ENCODE results near the gene EDC3. TPM values are rescaled to one million over a fixed set of nuclear protein-coding genes. Genes with fewer than 3 reads are reported as not detected.
A peak's percentile ranks its signal among the peaks of the same experiment; 100 is the strongest.

EDC3 gene
- total RNA-seq, 1 experiment from 2014 or later, result 22.1 TPM

DNA sequence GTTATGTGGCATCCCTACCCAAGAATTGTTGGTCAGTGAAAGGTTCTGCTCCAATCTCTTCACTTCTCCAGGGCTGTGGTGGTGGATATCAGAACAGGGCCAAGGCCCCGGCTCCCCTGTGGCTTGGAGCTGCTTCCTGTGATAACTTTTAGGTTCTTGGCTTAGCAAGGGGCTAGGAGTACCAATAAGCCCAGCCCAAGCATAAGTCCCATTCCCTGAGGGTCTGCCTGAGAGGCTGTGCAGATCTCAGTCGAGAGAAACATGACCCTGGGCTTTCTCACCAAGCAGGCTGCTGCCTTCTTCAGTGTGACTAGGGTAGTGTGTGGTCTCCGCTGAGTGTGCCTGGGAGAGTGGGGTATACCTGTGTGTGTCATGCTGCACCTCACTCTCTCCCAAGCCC lies 73.1 kb downstream of the EDC3 start:
- no peaks in the 10 kb centered on the region for H3K9me3 ChIP-seq
- H3K36me3 ChIP-seq, result peaks cover 93% of the 10 kb centered on the region
- no peak for DNase-seq
- no peak overlapping the region for H3K4me3 ChIP-seq
- H3K27me3 ChIP-seq, result no peaks in the 10 kb centered on the region

DNA sequence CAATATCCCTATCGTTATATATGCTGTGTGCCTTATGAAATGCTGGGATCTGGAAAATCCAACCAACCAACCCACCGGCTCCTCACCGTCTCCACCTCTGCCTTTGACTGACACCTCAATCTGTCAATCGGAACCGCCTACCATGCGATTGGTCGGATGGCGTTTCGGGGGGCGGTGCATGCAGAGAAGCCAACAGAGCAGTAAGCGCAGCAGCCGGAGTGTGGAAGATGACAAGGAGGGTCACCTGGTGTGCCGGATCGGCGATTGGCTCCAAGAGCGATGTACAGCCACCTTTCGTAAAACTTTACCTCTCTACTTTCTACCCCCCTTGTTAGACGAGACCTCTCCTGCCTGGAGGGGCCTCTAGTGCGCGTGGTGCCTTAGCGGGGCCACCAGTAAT lies 73.9 kb downstream of the EDC3 start:
- Histone ChIP-seq H3K36me3 (peaks cover 93% of the 10 kb centered on the region), H3K4me3 (no peak overlapping the region), H3K9me3 (no peaks in the 10 kb centered on the region), H3K27me3 (no peaks in the 10 kb centered on the region)
- no peak for DNase-seq

DNA sequence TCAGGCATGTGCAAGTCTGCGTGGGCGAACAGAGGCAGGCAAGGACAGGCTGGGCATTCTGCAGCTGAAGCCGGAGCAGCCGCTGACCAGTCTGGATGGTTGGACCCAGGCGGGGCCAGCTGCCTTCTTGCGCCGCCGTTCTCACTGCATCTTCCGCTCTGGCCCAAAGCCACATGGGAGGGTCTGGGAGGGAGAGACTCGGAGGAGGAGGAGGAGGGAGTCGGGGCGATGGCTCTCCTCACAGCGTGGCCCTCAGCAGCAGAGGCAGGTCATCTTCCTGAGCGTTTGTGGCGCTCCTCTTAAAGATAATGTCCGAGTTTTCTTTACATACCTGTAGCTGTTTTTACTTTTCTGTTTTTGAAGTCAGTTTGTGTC lies 74.3 kb downstream of the EDC3 start:
- DNase-seq, result no peak
- Histone ChIP-seq H3K9me3 (no peaks in the 10 kb centered on the region), H3K4me3 (no peak overlapping the region), H3K36me3 (peaks cover 93% of the 10 kb centered on the region), H3K27me3 (no peaks in the 10 kb centered on the region)

DNA sequence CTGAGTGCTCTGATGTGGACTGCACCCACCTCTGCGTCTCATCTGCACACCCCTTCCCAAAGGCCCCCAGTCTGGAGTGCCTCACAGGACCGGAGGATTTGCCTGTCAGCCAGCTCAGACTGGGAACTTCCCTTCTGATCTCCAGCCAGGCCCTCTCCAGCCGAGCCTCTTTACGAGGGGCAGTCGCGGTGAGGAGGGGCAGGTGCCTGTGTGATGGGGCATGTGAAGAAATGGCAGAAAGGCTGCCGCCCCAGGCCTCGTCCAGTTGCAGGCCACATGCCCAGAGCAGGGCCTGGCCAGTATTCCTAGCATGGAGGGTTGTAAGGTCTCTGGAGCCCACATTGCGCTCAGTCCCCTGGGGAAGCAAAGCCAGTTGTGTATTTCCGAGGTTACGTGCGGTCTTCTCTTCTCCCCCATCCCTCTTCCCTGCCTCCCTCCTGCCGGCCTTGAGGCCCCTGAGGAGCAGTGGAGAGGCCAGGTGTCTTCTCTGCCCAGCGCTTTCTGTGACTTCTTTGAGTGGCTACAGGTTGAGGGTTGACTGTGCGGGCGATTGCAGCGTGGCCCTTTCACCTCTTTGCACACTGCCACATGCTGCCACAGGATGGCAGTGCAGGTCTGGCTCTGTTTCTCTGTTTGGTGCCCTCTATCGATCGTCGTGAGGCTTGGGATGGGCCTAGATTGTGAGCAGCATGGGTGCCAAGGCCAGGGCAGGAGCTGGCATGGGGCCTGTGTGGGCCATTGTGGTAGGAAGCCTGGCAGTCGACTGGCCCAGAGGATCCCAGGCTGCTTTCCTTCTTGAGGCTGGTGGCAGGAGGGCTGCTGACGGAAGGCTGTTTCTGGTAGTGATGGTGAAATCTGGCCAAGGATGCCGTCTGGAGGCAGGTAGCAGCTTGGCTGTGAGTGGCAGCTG lies 74.9 kb downstream of the EDC3 start:
- Histone ChIP-seq H3K9me3 (no peaks in the 10 kb centered on the region), H3K36me3 (peaks cover 93% of the 10 kb centered on the region), H3K27me3 (no peaks in the 10 kb centered on the region)

DNA sequence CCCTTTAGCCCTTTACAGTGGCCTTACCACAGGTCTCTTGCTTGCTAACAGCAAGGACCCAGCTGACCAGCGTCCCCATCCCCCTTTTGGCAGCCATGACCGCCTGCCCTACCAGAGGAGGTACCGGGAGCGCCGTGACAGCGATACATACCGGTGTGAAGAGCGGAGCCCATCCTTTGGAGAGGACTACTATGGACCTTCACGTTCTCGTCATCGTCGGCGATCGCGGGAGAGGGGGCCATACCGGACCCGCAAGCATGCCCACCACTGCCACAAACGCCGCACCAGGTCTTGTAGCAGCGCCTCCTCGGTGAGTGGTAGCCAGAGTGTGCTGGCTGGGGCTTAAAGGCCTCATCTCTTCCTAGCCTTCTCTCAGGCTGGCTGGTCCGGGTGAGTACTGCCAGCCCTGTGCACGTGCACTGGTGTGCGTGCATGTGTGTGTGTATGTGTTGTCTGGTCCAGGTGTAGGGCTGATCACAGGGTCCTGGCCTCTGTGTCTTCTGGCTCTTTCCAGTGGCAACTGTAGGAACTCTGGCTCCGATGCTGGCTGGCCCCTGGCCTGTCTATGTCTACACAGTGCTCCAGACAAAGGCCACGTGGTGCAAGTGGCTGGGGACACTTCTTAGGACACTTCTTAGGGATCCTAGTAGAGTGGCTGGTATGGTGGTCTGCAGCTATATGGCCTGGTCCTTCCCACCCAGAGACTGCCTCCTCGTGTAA lies 75.7 kb downstream of the EDC3 start:
- no peak for DNase-seq
- Histone ChIP-seq H3K4me3 (no peak overlapping the region), H3K27me3 (no peaks in the 10 kb centered on the region), H3K36me3 (peaks cover 86% of the 10 kb centered on the region), H3K9me3 (no peaks in the 10 kb centered on the region)

More for the DNA sequence above, 74.9 kb downstream of the EDC3 start:
- no peak overlapping the region for H3K4me3 ChIP-seq
- DNase-seq, result peak; percentile 81

DNA sequence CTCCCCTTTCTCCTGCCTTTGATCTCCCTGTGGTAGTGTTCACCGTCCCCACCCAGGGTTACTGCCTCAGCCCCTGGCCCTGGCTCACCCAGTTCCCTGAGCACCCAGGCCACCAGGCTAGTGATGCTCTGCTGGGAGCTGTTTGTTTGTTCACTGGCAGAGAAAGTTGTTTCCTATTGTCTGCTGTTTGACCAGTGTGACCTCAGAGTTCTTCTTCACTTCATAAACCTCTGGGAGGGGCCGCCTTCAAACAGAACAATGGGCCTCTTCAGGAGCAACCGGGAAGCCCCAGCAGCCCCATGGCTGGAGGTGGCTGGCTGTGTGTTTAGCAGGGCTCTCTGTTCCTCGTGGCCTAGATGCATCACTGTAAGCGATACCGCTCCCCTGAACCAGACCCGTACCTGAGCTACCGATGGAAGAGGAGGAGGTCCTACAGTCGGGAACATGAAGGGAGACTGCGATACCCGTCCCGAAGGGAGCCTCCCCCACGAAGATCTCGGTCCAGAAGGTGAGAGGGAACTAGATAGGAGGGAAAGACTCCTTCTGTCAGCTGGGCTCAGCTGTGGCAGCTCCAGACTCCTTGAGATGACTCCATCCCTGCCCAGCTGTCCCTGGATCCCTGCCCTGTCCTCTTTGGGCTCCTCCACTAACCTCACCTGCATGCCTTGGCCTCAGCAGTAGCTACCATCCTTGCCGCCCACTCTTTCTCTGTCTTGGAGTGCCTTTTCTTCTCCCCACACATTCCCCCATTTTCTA lies 76.8 kb downstream of the EDC3 start:
- H3K27me3 ChIP-seq, result no peaks in the 10 kb centered on the region
- no peak overlapping the region for H3K4me3 ChIP-seq
- no peaks in the 10 kb centered on the region for H3K9me3 ChIP-seq
- no peak for DNase-seq
- peaks cover 75% of the 10 kb centered on the region for H3K36me3 ChIP-seq

DNA sequence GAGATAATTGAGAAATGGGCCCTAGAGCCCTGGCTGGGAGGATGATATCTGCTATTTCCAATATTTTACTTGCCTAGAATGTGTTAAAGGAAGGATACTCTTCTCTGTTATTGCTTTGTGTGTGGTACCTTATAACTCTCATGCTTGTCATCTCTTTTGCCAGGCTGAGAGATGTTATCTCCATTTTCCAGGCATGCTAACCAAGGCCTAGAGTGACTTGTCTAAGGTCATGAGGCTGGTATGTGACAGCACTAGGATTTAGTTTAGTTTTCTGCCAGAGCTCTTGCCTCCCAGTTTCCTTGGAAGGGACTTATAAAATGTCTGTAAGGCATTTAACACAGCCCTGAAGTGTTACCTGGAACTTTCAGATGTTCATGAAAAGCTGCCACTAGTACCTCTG lies 78.8 kb downstream of the EDC3 start:
- peak overlapping the region; percentile 87 for H3K4me3 ChIP-seq
- no peaks in the 10 kb centered on the region for H3K9me3 ChIP-seq
- no peak for DNase-seq
- no peaks in the 10 kb centered on the region for H3K27me3 ChIP-seq
- peaks cover 55% of the 10 kb centered on the region for H3K36me3 ChIP-seq

DNA sequence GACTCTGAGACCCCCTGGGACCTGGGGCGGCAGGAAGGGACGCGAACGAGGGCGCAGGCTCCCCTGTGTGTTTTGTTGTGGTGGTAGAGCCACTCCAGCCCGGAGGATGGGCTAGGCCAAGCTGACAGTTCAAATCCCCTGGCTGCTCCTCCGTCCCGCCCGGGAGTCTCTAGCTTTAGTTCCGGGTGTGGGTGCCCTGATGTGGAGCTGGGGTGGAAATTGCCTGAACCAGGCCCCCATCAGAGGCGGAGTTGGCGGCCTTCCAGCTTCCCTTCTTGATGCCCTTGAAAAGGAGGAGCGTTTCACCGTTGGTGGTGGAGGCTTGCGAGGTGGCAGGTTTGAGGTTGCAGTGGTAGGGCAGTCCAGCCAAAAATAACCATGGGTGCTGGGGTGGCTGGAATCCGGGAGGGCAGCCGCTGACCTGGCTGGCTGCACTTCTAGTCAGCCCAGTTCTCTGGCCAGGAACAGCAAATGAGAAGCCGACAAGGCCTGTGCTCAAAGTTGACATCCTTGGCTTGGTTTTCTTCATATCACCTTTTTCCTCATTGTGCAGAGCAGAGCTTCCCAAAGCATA lies 79.4 kb downstream of the EDC3 start:
- H3K36me3 ChIP-seq, result peaks cover 49% of the 10 kb centered on the region

DNA sequence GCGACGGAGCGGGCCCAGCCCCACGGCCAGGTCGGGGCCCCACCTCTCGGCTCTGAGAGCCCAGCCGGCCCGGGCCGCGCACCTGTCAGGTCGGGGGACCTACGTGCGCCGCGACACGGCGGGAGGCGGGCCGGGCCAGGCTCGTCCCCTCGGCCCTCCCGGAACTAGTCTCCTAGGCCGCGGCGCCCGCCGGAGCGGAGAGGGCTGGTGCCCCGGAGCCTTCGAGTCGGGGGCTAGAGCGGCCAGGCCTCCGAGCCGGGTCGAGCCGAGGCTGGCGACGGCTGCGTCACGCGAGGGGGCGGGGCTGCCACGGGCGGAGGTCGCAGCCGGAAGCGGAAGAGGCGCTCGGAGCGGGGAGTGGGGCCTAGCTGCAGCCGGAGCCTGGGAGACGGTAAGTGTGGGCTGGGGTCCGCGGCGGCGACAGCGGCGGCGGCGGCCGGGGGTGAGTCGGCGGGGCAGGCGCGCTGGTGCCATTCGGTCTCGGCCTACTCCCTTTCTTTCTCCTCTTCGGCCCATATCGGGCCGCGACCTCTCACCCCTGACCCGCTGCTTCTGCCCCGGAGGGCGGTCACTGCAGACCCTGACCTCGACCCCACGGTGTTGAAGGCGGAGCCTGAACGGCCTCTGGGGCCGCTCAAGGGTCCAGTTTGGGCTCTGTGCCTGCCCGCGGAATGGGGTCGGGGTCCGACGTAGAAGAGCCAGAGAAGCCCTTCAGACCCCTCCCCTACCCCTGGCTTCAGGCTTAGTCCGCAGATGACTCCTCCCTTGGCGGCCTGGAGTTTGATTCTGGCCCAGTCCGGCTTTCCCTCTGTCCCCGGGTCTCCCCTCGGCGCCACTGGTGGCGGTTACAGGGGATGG lies 80.1 kb downstream of the EDC3 start, which contains the start of gene CLK3:
Gene CLK3, plus strand, starts transcription at position 329 of the 858 bp plus-strand sequence. CDS start 3,361 bp downstream, outside the sequence.
- peak; percentile 98 for DNase-seq
- no peaks in the 10 kb centered on the region for H3K27me3 ChIP-seq
- peaks cover 42% of the 10 kb centered on the region for H3K36me3 ChIP-seq
- H3K9me3 ChIP-seq, result no peaks in the 10 kb centered on the region
- H3K4me3 ChIP-seq, result peak within 1 kb of the TSS; percentile 87

More for the DNA sequence above, 79.4 kb downstream of the EDC3 start:
- DNase-seq, result peak; percentile 64
- Histone ChIP-seq H3K4me3 (peak overlapping the region; percentile 87), H3K9me3 (no peaks in the 10 kb centered on the region), H3K27me3 (no peaks in the 10 kb centered on the region)

DNA sequence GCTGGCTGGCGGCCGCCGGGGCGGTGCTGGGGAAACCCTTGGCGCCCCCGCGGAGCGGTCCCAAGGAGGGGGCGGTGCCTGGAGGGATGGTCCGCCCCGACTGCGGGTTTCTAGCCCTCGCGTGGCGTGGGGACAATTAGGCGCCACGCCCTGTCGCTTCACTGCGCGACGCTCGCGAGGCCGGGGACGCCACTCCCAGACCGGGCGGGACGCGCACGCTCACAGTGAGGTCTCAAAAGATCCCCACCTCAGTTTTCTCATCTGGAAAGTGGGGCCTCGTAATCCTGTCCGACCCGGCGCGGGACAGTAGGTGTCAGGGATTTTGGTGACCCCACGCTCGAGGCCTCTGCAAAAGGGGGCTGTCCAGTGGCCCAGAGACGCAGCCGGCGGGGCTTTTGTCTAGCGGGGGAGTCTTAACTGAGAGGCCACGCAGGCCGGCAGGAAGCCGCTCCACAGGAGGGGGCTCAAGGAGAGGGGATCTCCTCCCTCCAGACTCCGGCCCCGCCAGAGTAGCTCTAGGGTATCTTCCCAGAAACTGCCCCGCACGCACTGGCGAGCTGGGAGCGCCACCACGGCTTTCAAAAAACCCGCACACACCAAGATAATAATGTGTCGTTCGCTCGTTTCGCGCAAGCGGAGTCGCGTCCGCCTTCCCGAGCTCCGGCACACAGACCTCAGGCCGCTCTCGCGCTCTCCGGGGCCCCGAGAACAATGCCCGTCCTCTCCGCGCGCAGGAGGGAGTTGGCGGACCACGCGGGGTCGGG lies 80.9 kb downstream of the EDC3 start:
- H3K9me3 ChIP-seq, result no peaks in the 10 kb centered on the region
- H3K4me3 ChIP-seq, result peak overlapping the region; percentile 87
- no peaks in the 10 kb centered on the region for H3K27me3 ChIP-seq
- peaks cover 34% of the 10 kb centered on the region for H3K36me3 ChIP-seq
- peak; percentile 79 for DNase-seq

DNA sequence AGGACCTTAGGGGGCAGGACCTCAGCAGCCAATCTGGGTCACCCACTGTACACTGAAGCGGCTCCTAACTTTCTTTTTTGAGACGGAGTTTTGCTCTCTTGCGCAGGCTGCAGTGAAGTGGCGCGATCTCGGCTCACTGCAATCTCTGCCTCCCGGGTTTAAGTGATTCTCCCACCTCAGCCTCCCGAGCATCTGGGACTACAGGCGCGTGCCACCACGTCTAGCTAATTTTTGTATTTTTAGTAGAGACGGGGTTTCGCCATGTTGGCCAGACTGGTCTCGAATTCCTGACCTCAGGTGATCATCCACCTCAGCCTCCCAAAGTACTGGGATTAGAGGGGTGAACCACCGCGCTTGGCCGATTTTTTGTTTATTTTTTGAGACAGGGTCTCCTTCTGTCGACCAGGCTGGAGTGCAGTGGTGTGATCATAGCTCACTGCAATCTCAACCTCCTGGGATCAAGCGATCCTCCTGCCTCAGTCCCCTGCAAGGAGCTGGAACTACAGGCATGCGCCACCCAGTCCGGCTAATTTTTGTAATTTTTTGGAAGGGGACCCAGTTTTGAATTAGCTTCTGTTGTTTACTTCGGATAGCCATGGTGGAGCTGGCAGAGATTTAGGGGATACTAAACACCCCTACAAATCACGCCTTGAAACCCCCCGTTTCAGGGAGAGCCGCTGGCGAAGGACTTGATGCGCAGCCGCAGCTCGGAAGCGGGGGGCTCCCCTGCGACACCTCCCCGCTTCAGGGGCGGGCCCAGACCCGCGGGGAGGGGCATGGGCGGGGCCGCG lies 81.7 kb downstream of the EDC3 start:
- Histone ChIP-seq H3K36me3 (peaks cover 26% of the 10 kb centered on the region), H3K4me3 (peak overlapping the region; percentile 87), H3K27me3 (no peaks in the 10 kb centered on the region), H3K9me3 (no peaks in the 10 kb centered on the region)
- DNase-seq, result no peak

DNA sequence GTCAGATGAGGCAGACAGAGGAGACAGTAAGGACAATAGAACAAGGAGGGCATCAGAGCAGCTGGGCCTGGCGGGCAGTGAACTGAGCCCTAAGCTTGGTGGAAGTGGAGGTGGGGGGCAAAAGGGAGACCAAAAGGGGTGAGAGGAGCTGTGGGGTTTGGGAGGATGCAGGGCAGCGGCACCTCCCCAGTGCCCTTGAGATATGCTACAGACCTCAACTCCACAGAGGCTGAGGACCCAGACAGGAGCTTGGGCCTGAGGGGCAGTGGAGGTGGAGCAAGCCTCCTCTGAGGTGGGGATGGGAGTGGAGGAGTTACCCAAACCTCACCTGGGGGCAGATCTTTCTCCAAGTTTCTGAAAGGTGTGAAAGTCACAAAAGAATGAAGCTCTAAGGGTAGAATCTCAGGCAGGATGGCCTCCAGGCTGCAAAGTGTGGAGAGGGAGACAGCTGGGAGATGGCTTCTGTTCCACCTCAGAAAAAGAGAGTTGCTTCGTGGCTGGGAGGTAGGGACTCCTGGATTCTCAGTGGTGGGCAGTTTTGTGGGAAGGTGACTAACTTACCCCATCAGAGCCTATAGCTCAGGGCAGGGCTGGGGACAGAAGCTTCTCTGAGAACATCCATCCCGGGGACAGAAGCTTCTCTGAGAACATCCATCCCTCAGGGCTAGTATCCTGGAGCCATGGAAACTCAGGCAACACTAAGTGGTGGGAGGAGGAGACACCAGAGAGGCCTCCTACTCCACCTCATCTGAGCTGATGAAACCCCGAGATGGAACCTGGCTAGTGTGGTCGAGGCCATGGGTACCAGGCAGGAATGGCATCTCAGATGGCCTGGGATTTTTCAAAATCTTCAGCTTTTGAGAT lies 82.5 kb downstream of the EDC3 start:
- no peak for DNase-seq
- peaks cover 18% of the 10 kb centered on the region for H3K36me3 ChIP-seq
- H3K27me3 ChIP-seq, result no peaks in the 10 kb centered on the region
- H3K9me3 ChIP-seq, result no peaks in the 10 kb centered on the region
- no peak overlapping the region for H3K4me3 ChIP-seq

DNA sequence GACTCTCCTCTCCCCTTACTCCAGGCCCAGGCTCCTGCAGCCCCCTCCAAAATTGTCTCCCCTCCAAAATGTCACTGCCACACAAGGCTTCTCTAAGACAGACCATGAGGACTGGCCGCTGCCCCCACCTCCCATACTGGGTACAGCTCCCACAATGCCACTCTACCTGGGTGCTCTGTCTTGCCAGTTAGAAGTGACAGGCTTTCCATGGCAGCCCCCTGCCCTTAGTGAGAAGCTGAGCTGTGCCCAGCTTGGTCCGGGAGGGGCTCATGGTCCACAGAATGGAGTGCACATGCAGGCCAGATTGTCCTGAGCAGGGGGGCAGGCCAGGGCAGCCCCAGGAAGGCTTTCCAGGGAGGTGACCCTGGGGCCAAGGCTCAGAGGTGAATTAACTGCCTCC lies 83.1 kb downstream of the EDC3 start:
- H3K9me3 ChIP-seq, result no peaks in the 10 kb centered on the region
- H3K27me3 ChIP-seq, result no peaks in the 10 kb centered on the region
- peaks cover 18% of the 10 kb centered on the region for H3K36me3 ChIP-seq
- no peak for DNase-seq
- no peak overlapping the region for H3K4me3 ChIP-seq

DNA sequence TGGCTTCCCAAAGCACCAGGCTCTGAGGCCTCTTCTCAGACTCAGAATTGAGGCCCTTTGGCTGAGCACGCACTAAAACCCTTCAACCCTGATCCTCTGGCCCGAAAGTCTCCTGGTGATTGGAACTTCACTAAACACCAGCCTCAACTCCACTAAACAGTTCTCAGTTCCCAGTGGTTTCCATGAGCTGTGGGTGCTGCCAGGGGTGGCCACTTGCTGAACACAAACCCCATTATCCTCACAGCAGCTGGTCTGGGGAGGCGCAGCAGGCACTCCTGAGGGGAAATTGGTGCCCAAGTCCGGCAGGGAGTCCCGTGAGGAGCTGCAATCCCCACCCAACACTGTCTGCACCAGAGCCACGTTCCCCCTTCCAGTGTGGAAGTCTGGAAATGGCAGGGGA lies 84.0 kb downstream of the EDC3 start:
- Histone ChIP-seq H3K36me3 (peaks cover 10% of the 10 kb centered on the region; the same call in 1 of the 2 replicates), H3K9me3 (no peaks in the 10 kb centered on the region), H3K27me3 (no peaks in the 10 kb centered on the region), H3K4me3 (no peak overlapping the region)
- DNase-seq, result no peak

Data from MG63 (cell line).